MCF 10A (cell line): Measurements from ENCODE around the gene EXOC4. TPM values are rescaled to one million over a fixed set of nuclear protein-coding genes. Genes with fewer than 3 reads are reported as not detected.

Source experiments
- BruUV-seq: library from RNA; stranded (reverse); fragments of 400-500 nt; replicated peaks from 2 replicates; lab custom pipeline; 2021; lab: Mats Ljungman, UMichigan
- CTCF ChIA-PET: fragments of 300-600 bp; sonication (Branson Sonifier 250); formaldehyde crosslinking; extraction: SDS; loops from one replicate; lab custom pipeline; 2021; ENCODE audit warnings: antibody characterized with exemption, inconsistent platforms; lab: Yijun Ruan, JAX
- POLR2A ChIA-PET: fragments of 300-600, 350-650 bp; sonication (Branson Sonifier 250); formaldehyde crosslinking; extraction: SDS; loops from one replicate; lab custom pipeline; 2020; ENCODE audit warnings: antibody characterized with exemption, inconsistent platforms; lab: Yijun Ruan, JAX
- DNase-seq: peaks from one replicate; pipeline ENCODE4 v3.0.0-alpha.2; 2018; ENCODE audit not compliant: unreplicated experiment
- H3K27ac Mint-ChIP-seq: one replicate; pipeline ENCODE4 v1.8.0; 2022; ENCODE audit warnings: mild to moderate bottlenecking, low read depth, mixed read lengths; ENCODE audit not compliant: unreplicated experiment
- H3K27me3 Mint-ChIP-seq: one replicate; pipeline ENCODE4 v1.8.0; 2022; ENCODE audit warnings: mixed read lengths; ENCODE audit not compliant: insufficient read depth, unreplicated experiment
- H3K36me3 Mint-ChIP-seq: one replicate; pipeline ENCODE4 v1.8.0; 2022; ENCODE audit warnings: mild to moderate bottlenecking, moderate library complexity, mixed read lengths; ENCODE audit not compliant: insufficient read depth, unreplicated experiment
- H3K4me1 Mint-ChIP-seq: one replicate; pipeline ENCODE4 v1.8.0; 2022; ENCODE audit warnings: mixed read lengths; ENCODE audit not compliant: insufficient read depth, unreplicated experiment
- H3K4me3 Mint-ChIP-seq: one replicate; pipeline ENCODE4 v1.8.0; 2022; ENCODE audit warnings: mild to moderate bottlenecking, moderate library complexity, mixed read lengths; ENCODE audit not compliant: unreplicated experiment
- H3K9me3 Mint-ChIP-seq: one replicate; pipeline ENCODE4 v1.8.0; 2022; ENCODE audit warnings: mixed read lengths; ENCODE audit not compliant: unreplicated experiment
- CTCF ChIP-seq: fragments of 200-600 bp; IDR thresholded peaks from one replicate; pipeline ENCODE4 v1.8.0; 2022; ENCODE audit warnings: antibody characterized with exemption, mild to moderate bottlenecking; ENCODE audit not compliant: unreplicated experiment
- intact Hi-C: fragments of 100-400 bp; cut with micrococcal nuclease; formaldehyde crosslinking; loops from 2 replicates; pipeline ENCODE4 v1.14.1; 2022
- total RNA-seq: library from RNA; stranded (reverse); gene quantifications from 2 replicates; pipeline ENCODE4 v1.2.3, GENCODE V29; 2022

The EXOC4 gene
- total RNA-seq, 1 experiment from 2014 or later = 105 TPM

- Mint-ChIP-seq H3K27me3 (no peaks in the 10 kb centered on the region), H3K4me1 (no peaks in the 10 kb centered on the region), H3K36me3 (peaks cover 2% of the 10 kb centered on the region), H3K27ac (no peak overlapping the region), H3K4me3 (no peak overlapping the region), H3K9me3 (no peaks in the 10 kb centered on the region)
- no TSS peak for BruUV-seq
- no peak for DNase-seq
- no peak for TF ChIP-seq CTCF
- CTCF ChIA-PET = no interaction called here
- POLR2A ChIA-PET = interaction anchor here (0.7 kb wide), 1 partner anchor 976 kb away, joined by 5 read pairs; no protein-coding TSS in a partner anchor
- intact Hi-C loops = no loop called here
Observed at GRCh38 chr7:133300088-133300487, 47.2 kb downstream of the EXOC4 start.

GRCh38 chr7:133300811-133301210 lies 47.9 kb downstream of the EXOC4 start:
- no peaks in the 10 kb centered on the region for H3K27me3 Mint-ChIP-seq
- CTCF ChIA-PET = no interaction called here
- peaks cover 10% of the 10 kb centered on the region for H3K36me3 Mint-ChIP-seq
- H3K9me3 Mint-ChIP-seq = no peaks in the 10 kb centered on the region
- no peak overlapping the region for H3K4me3 Mint-ChIP-seq
- no peak for TF ChIP-seq CTCF
- no TSS peak for BruUV-seq
- no peak for DNase-seq
- intact Hi-C loops = no loop called here
- no peaks in the 10 kb centered on the region for H3K4me1 Mint-ChIP-seq
- H3K27ac Mint-ChIP-seq = no peak overlapping the region
- POLR2A ChIA-PET = interaction anchor here (0.7 to 0.9 kb wide), 2 partner anchors 47 to 975 kb away, joined by 3 to 5 read pairs; no protein-coding TSS in a partner anchor

GRCh38 chr7:133301444-133301843 lies 48.6 kb downstream of the EXOC4 start:
- intact Hi-C loops = no loop called here
- no peaks in the 10 kb centered on the region for H3K4me1 Mint-ChIP-seq
- ChIA-PET CTCF (no interaction called here), POLR2A (interaction anchor here (0.9 kb wide), 1 partner anchor 47 kb away, joined by 3 read pairs; no protein-coding TSS in a partner anchor)
- H3K4me3 Mint-ChIP-seq = no peak overlapping the region
- peaks cover 16% of the 10 kb centered on the region for H3K36me3 Mint-ChIP-seq
- no peak for TF ChIP-seq CTCF
- no TSS peak for BruUV-seq
- no peak for DNase-seq
- no peaks in the 10 kb centered on the region for H3K9me3 Mint-ChIP-seq
- H3K27me3 Mint-ChIP-seq = no peaks in the 10 kb centered on the region
- no peak overlapping the region for H3K27ac Mint-ChIP-seq

GRCh38 chr7:133303372-133303771 lies 50.5 kb downstream of the EXOC4 start:
- H3K27me3 Mint-ChIP-seq = no peaks in the 10 kb centered on the region
- no peaks in the 10 kb centered on the region for H3K9me3 Mint-ChIP-seq
- H3K27ac Mint-ChIP-seq = no peak overlapping the region
- ChIA-PET POLR2A (no interaction called here), CTCF (interaction anchor here (0.5 to 0.7 kb wide), 2 partner anchors 16 to 553 kb away, joined by 3 to 5 read pairs; no protein-coding TSS in a partner anchor)
- no peaks in the 10 kb centered on the region for H3K4me1 Mint-ChIP-seq
- no peak for TF ChIP-seq CTCF
- peaks cover 34% of the 10 kb centered on the region for H3K36me3 Mint-ChIP-seq
- intact Hi-C loops = no loop called here
- no peak overlapping the region for H3K4me3 Mint-ChIP-seq
- no peak for DNase-seq
- BruUV-seq = no TSS peak
